ENCODE measurements around the gene ZNF341. TPM values are rescaled to one million over a fixed set of nuclear protein-coding genes. Genes with fewer than 3 reads are reported as not detected.

ZNF341 gene
- total and polyA plus RNA-seq, 8 donors = 3.4 to 5.2 (median 4.2) TPM

GRCh38 chr20:33770005-33770404, 38.2 kb downstream of the ZNF341 start:
- Histone ChIP-seq H3K4me3 (no peak overlapping the region), H3K36me3 (peaks cover 0 to 79% of the 10 kb centered on the region in 2 donors), H3K27me3 (no peaks in the 10 kb centered on the region), H3K27ac (no peak overlapping the region), H3K4me1 (no peaks in the 10 kb centered on the region), H3K9me3 (no peaks in the 10 kb centered on the region)
- ATAC-seq = peak; percentile 93
- intact Hi-C loops (cut with DNase I) = no loop called here
- TF ChIP-seq, protein P1, sequence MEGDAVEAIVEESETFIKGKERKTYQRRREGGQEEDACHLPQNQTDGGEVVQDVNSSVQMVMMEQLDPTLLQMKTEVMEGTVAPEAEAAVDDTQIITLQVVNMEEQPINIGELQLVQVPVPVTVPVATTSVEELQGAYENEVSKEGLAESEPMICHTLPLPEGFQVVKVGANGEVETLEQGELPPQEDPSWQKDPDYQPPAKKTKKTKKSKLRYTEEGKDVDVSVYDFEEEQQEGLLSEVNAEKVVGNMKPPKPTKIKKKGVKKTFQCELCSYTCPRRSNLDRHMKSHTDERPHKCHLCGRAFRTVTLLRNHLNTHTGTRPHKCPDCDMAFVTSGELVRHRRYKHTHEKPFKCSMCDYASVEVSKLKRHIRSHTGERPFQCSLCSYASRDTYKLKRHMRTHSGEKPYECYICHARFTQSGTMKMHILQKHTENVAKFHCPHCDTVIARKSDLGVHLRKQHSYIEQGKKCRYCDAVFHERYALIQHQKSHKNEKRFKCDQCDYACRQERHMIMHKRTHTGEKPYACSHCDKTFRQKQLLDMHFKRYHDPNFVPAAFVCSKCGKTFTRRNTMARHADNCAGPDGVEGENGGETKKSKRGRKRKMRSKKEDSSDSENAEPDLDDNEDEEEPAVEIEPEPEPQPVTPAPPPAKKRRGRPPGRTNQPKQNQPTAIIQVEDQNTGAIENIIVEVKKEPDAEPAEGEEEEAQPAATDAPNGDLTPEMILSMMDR (IDR thresholded peaks at IDR 0.05) = no peak
- DNase-seq = peak in 1 of 4 donors; percentile 73

GRCh38 chr20:33771938-33772337, 40.1 kb downstream of the ZNF341 start:
- Histone ChIP-seq H3K27ac (no peak overlapping the region), H3K27me3 (no peaks in the 10 kb centered on the region), H3K36me3 (peaks cover 0 to 62% of the 10 kb centered on the region in 2 donors), H3K4me1 (no peaks in the 10 kb centered on the region), H3K9me3 (no peaks in the 10 kb centered on the region), H3K4me3 (no peak overlapping the region)
- ATAC-seq = no peak
- TF ChIP-seq, protein P1 (IDR thresholded peaks at IDR 0.05) = no peak
- intact Hi-C loops (cut with DNase I) = no loop called here
- no peak for DNase-seq

GRCh38 chr20:33772439-33772838, 40.6 kb downstream of the ZNF341 start:
- intact Hi-C loops (cut with DNase I) = no loop called here
- DNase-seq (no peak), ATAC-seq (no peak)
- no peaks in the 10 kb centered on the region for H3K4me1 ChIP-seq
- TF ChIP-seq, protein P1 (IDR thresholded peaks at IDR 0.05) = no peak
- no peak overlapping the region for H3K27ac ChIP-seq
- H3K36me3 ChIP-seq = peaks cover 0 to 57% of the 10 kb centered on the region in 2 donors
- H3K27me3 ChIP-seq = no peaks in the 10 kb centered on the region
- H3K4me3 ChIP-seq = no peak overlapping the region
- H3K9me3 ChIP-seq = no peaks in the 10 kb centered on the region

DNA sequence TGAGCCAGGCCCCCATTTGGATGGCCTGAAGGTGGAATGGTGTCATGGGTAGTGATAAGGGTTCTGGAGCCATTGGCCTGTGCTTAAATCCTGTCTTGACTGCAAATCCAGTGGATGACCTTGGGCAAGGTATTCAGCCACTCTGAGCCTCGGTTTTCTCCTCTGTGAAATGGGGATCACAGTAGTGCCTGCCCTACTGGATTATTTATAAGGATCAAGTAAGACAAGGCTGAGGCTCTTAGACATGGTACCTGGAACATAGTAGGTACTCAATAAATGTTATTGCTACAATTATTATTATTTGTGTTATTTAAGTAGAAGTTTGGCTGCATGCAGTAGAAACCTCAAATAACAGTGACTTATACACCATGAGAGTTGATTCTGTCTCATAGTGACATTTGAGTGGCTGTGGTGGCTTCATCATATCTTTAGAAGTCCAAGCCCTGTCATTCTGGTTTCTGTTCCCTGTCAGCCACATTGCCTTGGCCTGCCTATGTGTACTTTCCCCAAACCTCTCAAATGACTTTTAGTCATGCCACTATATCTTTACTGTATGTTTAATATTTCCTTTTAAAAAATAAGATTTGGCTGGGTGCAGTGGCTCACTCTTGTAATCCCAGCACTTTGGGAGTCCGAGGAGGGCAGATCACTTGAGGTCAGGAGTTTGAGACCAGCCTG, 41.8 kb downstream of the ZNF341 start:
- Histone ChIP-seq H3K4me1 (no peaks in the 10 kb centered on the region), H3K27ac (no peak overlapping the region), H3K9me3 (no peaks in the 10 kb centered on the region), H3K4me3 (no peak overlapping the region), H3K27me3 (no peaks in the 10 kb centered on the region), H3K36me3 (peaks cover 0 to 45% of the 10 kb centered on the region in 2 donors)
- ATAC-seq (no peak), DNase-seq (no peak)
- TF ChIP-seq, protein P1 (IDR thresholded peaks at IDR 0.05) = no peak
- intact Hi-C loops (cut with DNase I) = no loop called here

DNA sequence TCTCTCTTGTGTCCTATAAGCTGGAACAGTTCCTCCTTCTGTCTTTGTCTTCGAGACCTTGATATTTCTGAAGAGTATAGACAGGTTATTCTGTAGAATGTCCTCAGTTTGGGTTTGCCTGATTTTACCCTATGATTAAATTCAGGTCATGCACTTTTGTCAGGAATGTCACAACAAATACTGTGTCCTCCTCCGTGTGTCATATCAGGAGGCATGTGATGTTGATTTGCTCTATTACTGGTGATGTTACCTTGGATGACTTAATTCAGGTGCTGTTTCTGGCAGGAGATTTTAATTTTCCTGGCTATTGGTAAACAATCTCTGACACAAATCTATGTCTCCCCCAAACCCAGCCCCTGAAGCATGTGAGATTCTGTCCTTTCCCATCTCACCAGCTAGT, 46.0 kb downstream of the ZNF341 start:
- H3K36me3 ChIP-seq = peaks cover 0 to 22% of the 10 kb centered on the region in 2 donors
- TF ChIP-seq, protein P1 (IDR thresholded peaks at IDR 0.05) = no peak
- DNase-seq = no peak
- no peaks in the 10 kb centered on the region for H3K27me3 ChIP-seq
- H3K27ac ChIP-seq = no peak overlapping the region
- H3K4me3 ChIP-seq = no peak overlapping the region
- no peak for ATAC-seq
- intact Hi-C loops (cut with DNase I) = no loop called here
- no peaks in the 10 kb centered on the region for H3K9me3 ChIP-seq
- no peaks in the 10 kb centered on the region for H3K4me1 ChIP-seq

Data from left lung (tissue), 10 donors.